ENCODE results near the gene LRRN3.

LRRN3 gene

DNA sequence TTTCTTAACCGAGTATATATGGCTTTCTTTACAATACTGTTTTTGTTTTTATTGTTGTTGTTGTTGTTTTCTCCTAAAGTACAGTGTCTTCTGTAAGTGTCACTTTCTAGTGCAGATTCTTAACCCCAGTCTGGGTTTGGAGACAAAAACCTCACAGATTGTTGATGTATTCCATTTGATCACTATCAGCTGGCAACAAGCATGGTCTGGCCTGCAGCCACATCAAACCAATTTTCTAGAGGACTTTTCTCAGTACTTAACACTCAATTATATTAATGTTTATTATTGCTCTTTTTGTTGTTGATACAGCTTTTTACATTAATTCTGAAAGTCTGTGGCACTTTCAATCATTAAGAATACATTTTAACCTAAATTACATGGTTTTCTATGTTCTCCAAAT is 17.1 kb downstream of the LRRN3 start:
- DNase-seq, result no peak

DNA sequence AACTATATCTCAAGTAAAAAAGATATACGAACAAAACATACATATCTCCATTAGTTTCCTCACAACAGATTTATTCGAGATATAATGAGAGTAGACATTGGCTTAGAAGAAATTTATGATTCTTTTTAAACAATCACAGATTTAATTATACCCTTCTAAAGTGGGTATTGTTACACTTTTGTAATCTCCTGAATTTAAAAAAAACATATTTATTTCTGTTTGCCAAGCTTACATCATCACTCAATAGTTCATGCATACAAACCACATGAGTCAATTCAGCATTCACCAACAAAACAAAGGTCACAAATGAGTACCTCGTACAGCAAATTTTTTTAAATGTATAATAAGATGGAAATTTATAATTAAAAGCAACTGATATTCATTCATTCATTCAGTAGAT is 17.6 kb downstream of the LRRN3 start:
- no peak for DNase-seq

DNA sequence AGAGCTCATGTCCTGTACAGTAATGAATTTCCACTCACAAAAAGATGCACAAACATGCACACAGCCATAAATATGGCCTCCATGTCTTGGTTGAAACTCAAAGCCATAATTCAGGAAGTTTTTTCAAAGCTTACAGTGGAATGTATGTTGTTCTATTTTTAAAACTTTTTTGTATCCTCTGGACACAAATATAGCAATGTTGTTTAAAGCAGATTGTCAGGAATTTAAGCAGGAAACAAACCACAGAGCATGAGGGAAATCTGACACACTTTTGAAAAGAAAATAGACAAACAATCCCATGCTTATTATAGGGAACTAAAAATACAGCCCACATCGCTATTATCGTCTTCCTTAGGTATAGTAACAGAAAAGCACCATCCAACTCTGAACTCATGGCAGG is 21.5 kb downstream of the LRRN3 start:
- no peak for DNase-seq

DNA sequence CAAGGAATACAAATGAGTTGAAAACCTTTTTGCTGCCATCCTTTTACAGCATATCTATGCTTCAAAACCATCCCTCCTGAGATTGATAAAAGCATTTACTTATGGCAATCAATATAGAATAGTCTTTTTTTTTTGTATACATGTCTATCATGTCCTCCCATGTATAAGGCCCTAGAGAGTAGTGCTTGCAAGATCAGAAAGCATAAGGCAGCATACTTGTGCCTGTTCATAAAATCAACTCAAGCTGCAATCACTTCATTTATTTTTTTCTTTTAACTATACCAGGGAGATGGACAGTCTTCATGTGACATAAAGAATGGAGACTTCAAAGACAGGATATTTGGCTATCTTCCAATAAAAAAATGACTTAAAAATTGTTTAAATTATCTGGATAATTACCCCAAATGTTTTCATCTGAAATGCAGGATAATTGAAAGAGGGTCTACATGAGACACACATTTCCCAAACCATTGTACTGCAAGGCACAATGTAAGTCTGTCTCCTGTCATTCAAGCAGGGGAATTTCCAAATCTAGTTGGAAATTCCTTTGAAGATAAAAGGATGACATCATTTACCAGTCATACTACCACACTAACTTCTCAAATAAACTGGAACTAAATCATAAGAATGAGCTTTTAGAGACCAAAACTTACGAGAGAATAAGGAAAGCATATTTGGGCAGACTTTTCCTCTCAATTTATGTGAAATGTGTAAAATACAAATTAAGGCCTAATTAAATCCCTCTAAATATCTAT is 22.5 kb downstream of the LRRN3 start:
- no peak for DNase-seq

DNA sequence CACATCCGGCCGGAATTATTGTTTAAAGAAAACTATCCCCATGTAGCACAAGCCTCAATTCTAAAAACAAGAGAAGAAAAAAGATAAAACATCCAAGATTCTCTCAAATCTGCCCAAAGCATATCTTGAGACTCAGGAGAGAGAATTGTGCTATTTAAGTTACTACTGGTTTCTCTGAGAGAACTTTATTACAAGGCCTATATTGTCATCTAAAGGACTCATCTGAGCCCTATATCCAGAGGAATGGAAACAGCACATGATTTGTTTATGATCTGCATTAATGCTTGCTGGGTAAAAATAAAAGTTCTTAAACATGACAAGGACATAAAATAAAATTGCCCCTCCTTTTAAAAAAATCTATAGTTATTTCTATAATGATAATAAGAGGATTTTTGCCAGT is 25.0 kb downstream of the LRRN3 start:
- DNase-seq, result no peak

DNA sequence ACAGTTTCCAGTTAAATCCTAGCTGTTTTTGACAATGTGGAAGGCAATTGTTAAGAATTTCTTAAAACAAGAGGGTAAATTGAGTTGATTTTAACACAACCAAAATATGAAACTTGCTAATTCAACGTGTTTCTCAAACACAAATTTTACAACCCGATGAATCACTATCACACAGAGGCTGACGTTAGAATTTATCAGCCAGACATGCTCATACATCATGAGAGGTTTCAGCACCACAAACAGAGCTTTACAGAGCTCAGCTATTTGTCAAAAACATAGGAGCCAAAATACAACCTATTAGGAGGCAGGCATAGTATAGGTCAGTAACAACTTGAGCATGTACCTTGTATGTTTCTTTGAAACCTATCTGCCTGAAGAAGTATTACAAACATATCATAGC is 36.1 kb downstream of the LRRN3 start:
- DNase-seq, result no peak

DNA sequence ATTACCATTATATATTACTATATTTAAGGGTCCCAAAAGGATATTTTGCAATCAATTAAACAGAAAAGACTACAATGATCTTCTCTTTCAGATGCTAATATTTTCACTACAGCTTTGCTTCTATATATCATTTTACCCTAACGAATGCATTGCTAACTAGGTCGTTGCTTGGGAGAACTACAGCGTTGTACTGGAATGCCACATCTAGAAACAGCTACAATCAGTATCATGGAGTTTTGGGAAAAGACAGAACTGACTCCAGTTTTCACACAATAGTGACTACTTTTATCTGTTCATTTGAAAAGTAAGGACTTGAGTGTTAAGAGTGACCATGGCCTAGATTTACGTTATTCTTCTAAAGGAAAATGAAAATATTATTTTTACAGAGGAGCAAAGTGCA is 38.5 kb downstream of the LRRN3 start:
- no peak for DNase-seq

DNA sequence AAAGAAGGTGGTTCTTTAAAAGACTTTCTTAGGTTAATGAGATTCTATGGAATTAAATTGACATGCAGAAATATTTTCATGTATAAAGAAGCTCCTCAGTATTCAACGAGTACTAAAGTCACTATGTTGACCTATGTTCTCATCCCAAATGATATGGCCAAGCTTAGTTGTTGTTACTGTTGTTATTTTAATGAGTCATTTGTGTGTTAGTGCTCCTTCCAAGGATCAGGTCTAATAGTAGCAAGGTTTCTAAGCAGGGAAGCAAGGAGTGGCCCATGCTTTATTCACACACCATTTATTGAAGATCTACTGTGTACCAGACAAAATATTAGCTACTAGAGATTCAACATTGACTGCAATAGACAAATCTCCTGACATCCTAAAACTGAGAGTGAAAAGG is 41.9 kb downstream of the LRRN3 start:
- DNase-seq, result no peak

DNA sequence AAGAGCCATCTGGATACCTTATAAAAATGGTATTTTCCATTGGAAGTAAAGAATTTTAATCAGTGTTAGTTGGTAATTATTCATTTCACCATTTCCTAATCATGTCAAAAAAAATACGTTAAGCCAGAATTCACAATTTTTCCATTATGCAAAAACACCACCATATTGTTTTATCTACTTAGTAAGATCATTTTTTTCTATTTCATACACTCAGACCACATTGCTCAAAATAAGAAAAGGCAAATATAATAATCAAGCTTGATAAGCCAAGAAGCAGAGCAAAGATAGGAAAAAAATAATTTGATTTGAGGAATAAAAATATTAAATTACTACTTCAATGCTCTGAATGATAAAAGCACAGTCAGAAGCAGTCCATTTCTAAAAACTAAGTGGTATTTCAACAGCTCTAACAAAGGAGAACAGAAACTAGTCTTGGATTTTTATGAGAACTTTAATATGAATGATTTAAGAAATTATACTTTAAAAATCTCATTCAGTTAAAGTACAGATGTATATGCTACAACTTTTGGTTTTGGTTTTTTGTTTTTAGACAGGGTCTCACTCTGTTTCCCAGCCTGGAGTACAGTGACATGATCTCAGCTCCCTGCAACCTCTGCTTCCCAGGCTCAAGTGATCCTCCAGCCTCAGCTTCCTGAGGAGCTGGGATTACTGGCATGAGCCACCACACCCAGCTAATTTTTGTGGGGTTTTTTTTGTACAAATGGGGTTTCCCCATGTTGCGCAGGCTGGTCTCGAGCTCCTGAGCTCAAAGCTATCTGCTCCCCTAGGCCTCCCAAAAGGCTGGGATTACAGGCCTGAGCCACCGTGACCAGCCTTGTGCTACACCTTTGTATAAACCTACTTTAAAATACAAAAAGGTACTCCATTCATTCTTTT is 46.6 kb downstream of the LRRN3 start:
- DNase-seq, result peak; percentile 25

DNA sequence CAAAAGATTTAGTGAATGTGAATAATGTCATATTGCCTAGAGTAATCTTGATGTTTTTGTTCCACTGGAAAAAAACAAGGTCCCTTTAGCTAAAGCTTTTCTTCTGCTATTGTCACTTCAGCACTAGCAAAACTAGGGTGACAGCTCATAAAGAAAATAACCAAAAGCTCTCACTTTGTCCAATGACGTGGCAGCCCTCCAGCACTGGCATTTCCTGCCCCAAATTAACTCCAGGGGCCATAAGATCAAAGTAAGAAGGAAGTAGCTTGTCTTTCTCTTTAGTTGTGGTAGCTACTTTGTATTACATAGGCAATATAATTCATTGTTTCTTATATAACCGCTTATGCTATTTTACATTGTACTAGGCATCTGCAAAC is 47.3 kb downstream of the LRRN3 start:
- DNase-seq, result peak; percentile 30

DNA sequence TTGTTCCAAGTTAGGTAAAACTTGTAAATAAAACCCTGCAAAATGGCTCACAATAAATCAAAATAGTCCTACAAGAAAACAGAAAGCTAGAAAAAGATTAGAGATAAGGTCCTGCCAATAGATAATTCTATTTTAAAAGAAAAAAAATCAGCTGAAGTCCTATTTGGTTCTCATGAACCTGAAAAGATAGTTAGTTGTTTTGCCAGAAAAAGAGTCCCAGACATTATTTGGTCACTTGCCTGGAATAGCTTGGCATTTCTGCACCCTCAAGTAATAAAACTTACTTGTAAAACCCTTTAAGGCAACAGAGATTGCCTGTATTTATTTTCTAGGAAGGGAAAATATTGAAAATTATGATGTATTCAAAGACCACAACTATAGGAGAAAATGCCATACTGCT is 47.7 kb downstream of the LRRN3 start:
- DNase-seq, result no peak

DNA sequence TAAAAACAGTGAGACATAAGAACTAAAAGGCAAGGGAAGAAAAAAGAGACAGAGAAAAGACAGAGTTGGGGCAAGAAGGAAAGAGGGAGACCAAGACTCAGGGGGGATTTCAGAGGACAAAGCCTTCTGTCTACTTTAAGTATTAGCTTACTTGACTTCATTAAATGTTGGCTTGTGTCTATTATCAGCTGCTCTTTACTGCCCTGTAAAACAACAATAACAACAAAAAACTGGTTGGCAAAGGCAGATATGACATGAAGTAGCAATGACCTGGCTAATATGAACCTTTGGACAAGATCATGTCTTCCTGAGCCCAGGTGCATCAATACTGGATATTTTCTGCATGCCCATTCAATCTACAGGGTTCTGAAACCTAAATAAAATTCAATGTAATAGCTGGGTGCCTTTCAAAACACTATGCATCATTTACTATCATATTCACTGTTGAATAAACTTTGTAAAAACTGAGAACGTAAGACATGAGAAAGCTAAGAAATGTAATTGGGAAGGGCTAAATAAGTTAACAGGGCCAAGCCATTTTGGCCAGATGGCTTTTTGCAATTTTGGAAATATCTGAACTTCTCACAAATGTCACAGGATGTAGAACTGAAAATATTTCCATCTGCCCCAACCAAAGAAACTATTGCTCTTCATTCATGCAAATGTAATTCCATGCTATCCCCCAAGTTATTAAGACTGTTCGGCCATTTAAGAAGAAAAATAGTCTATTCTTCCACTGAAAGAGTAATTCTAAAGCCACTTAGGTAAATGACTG is 49.4 kb downstream of the LRRN3 start:
- no peak for DNase-seq

DNA sequence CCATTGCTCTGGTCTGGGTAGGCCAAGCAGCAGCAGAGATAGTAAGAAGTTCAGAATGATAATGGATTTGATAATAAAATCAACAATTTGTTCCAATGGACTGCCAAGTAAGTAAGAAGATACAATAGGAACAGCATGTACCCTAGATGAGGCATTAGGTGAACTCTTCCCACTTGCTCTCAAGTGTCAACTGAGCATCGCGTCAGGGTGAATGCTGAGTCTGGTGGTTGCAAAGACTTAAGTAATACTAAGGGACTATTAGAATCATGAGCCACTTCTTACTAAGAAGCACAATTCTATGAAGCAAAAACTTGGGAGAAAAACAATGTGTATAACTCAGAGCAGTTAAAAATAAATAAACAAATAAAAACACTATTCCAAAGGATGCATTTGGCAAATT is 54.5 kb downstream of the LRRN3 start:
- no peak for DNase-seq

DNA sequence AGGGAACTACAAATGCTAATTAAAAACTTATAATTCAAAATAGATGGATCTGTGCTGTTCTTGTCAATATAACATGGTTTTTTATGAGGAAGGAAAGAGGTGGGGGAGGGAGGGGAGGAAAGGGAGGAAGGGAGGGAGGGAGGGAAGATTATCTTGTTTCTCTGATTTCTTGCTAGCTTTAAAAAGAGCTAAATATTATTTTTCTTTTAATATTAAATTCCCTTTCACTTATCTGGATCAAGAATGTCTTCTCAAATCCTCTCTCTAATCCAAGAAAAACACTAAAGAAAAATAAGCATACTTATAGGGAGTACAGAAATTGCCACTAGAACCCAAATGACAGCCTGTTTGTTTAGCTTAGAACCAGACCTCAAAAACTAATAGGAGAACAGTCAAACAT is 55.2 kb downstream of the LRRN3 start:
- DNase-seq, result no peak

DNA sequence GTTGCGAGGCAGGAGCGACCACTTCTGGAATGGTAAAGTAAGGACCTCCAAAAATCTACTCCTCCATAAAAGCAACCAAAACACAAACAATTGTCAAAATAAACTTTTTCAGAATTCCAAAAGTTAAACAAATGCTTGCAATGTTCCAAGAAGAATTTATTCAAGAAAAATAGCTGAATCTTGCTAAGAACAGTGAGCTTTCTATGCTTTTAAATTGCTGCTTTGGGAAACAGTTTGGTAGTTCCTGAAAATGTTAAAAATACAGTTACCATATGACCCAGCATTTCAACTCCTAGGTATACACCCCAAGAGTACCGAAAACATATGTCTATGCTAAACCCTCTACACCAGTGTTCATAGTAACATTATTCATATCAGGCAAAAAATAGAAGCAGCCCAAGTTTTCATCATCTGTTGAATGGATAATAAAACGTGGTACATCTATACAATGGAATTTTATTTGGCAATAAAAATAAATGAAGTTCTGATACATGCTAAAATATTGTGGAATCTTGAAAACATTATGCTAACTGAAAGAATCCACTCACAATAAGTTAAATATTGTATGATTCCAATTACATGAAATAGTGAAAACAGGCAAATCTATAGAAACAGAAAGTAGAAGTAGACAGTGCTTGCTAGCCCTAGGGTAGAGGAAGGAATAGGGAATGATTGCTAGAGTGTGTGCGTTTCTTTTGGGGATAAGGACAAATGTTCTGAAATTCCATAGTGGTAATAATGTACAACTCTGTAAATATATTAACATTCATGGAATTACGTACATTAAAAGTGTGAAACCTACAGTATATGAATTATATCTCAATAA is 57.0 kb downstream of the LRRN3 start:
- no peak for DNase-seq

DNA sequence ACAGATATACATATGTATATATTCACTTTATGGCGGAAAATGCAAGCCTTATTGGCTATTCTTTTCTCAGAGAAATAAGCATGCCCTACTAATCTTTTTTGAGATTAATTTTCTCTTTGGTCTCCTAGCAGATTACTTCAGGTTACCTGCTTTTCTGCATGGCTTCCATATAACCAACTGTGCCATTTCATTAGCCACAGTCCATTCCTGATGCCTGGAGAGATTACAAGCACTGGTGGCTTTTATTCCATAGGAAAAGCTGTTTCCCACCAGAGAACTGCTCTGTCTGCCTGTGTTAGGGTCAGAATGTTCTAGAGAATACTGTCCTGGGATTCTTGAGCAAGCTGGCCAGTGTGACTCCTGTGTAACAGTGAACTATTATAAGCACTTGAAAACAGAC is 59.8 kb downstream of the LRRN3 start:
- DNase-seq, result no peak

DNA sequence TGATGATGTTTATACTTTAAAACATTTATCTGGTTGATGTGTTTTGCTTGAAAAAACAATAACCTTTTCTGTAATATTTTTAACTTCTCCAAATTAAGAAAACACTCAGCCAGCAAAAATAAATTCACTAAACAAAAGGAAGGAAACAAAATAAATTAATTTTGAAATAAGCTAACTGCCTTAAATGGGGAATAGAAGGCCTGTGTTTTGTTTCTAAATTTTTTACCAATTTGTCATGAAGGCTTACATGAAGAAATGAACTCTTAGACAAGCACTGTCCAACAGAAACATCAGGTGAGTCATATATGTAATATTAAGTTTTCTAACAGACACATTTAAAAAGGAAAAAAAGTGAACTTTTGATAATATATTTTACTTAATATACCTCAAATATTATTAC is 68.5 kb downstream of the LRRN3 start:
- no peak for DNase-seq

DNA sequence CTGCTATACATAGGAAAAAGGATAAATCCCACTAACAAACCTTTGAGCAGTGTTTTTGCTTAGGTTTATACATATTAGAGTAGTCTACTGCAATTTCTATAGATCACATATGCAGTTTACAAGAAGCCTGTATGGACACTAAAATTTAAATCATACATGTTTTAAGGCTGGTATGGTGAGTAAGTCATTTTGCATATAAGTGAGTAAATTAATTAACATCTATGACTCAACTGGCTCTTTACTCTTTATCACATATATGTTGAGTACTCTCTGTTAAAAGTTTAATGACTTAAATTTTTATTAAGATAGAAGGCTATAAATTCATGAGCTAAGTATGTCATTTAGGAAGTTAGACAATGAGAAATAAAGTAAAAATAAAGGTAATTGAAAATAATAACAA is 69.4 kb downstream of the LRRN3 start:
- DNase-seq, result no peak

DNA sequence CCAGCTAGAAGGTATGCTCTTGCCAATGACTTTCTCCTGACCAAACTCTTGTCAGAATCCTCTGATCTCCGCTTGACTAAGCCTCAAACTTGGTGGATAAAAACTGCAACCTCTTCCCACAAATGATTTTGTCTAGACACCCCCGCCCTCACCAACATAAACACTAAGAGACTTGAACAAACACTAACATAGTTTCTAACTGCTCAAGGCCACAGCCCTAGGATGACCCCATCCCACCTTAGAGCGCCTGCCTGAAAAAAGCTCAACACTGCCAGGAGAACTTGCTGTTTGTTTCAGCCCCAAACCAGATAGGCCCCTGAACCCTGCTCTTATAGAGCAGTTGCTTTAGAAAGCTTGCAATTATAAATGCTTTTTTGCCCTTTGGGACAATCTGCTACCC is 71.8 kb downstream of the LRRN3 start:
- no peak for DNase-seq

DNA sequence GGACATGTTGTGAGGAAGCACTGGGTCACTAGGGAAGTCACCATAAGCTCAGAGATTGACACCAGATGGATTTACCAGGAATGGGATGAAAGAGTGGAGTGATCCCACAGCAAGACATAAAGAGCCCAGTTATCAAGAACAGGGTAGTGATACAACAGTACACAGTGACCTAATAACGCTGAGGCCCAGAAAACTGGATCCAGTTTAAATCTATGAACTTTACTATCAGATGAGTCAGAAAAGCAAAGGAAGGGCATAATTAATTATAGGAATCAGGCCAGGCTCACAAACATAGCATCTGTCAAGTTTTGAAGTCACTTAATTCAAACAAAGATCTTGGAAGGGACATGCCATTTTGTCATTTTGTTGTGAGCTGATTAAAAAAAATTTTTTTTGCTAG is 73.5 kb downstream of the LRRN3 start:
- no peak for DNase-seq

DNA sequence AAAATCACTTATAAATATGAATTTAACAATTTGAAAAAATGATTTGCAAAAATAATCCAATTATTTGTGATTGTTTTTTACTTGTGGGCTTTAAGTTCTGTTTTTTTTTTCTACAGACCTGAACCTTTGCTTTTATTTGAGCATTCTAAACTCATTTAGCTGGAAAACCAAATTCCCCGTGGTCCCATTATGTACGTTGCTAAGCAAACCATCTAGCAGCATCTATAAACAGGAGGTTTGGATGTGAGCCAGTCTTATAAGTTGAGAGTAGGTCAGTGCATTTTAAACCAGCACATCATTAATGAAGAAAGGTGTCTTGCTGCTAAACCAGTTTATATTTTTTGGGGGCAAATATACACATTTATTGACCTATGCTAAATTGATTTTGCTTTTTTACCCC is 77.3 kb downstream of the LRRN3 start:
- DNase-seq, result no peak

DNA sequence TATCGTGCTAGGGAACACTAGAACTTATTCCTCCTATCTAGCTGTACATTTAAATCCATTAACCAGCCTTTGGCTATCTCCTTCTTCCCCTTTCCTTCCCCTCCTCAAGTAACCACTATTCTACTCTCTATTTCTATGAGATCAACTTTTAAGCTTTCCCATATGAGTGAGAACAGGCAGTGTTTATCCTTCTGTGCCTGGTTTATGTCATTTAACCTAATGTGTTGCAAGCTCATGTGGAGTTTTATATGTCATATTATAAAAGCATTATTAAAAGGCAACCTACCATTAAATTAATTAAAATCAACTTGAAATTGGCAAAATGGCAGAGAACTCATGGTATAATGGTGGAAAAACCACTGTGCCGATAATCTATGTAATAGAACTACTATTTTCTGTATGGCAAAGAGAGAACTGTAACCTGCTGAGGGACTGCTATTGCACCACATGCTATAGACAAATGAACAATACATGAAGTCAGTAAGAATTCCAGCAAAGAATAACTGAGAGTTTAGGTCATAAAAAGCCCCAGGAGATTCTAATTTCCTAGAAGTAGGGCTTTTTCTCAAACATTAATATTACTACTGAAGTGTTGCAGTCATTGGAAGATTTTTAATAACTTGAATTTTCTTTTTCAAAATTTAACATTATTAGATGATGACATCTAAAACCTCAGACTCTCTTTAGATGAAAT is 81.8 kb downstream of the LRRN3 start:
- DNase-seq, result no peak
